ENCODE results near the gene MYG1. TPM values are rescaled to one million over a fixed set of nuclear protein-coding genes. Genes with fewer than 3 reads are reported as not detected.
"Not testable (repeated sequence)": the region's sequence is repeated elsewhere in the genome, so short reads cannot be mapped to it uniquely, and the experiment has no call there.

MYG1 gene
- total and polyA plus RNA-seq, 2 donors (not counting 3 experiments of a cell fraction or from before 2014, with no cell fraction given): 65.5 to 65.8 TPM

DNA sequence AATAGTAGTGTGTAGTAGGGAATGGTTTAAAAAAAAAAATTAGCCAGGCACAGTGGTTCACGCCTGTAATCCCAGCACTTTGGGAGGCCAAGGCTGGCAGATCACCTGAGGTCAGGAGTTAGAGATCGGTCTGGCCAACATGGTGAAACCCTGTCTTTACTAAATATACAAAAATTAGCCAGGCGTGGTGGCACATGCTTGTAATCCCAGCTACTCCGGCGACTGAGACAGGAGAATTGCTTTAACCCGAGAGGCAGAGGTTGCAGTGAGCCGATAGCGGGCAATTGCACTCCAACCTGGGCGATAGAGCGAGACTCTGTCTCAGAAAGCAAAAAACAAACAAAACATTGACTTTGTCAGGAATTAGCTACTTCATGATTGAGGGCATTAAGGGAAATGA lies 2.4 kb upstream of the MYG1 start:
- POLR2A ChIA-PET; H2AFZ ChIP-seq (ENCODE audit: low read depth, low read length); FAIRE-seq; H4K20me1 ChIP-seq (replicated peaks; ENCODE audit: control insufficient read depth, extremely low read depth, insufficient read depth, low read length); H3K9me1 ChIP-seq (replicated peaks; ENCODE audit: control insufficient read depth, extremely low read depth, insufficient read depth, low read length); BruUV-seq (replicated peaks); DNase-seq (ENCODE audit: low read depth, low spot score); H3K27ac ChIP-seq (ENCODE audit: insufficient read depth, low read depth, low read length); H3K9me3 ChIP-seq (replicated peaks; ENCODE audit: control insufficient read depth, insufficient read depth, low read length); H3K27me3 ChIP-seq (ENCODE audit: control insufficient read depth in 2 of 2, insufficient read depth in 2 of 2, low read length in 2 of 2); H3K4me2 ChIP-seq (ENCODE audit: insufficient read depth, low read length); H3K4me3 ChIP-seq (replicated peaks in 1 of 3; ENCODE audit: insufficient read depth in 1 of 3, low read depth in 1 of 3, low read length in 3 of 3); H3K36me3 ChIP-seq (ENCODE audit: control insufficient read depth in 2 of 2, extremely low read depth in 1 of 2, insufficient read depth in 2 of 2, low read length in 2 of 2); dilution Hi-C loops (cut with MboI; ENCODE audit: extremely low pct_ligation_motif_present, low sequenced_read_pairs); intact Hi-C loops (cut with micrococcal nuclease); H3K9ac ChIP-seq (replicated peaks; ENCODE audit: extremely low read depth, insufficient read depth, low read length): not testable (repeated sequence)
- Histone ChIP-seq H3K4me1 (ENCODE audit: control insufficient read depth, extremely low read depth, insufficient read depth, low read length) (peaks cover 35% of the 10 kb centered on the region), H3K79me2 (ENCODE audit: control insufficient read depth, insufficient read depth, low read length) (peaks cover 32% of the 10 kb centered on the region)
- CTCF ChIA-PET: interaction anchor here (3.4 to 5.1 kb wide), 2 partner anchors 24 to 83 kb away, joined by 36 to 49 read pairs; partner anchors contain the start of gene AAAS

DNA sequence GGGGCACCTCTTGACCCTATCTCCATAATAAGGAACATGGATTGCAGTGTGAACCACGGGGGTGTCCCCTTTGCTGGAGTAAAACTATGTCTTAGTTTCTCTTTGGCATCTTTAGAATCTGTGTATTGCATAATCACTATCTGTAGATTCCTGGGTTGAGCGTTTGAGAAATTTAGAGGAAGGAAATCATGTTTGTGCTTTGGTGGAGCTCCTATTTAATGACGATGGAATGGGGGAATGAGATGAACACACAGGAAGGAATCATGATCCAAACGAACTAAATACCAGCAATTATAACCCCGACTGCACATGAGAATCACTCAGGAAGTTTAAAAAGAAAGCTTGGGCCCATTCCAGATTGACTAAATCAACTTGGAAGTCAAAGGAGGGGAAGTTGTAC lies 1.3 kb upstream of the MYG1 start:
- no peak overlapping the region for H3K27ac ChIP-seq (ENCODE audit: insufficient read depth, low read depth, low read length)

More for the DNA sequence above, 1.3 kb upstream of the MYG1 start:
- peak overlapping the region; percentile 12 for H3K4me2 ChIP-seq (ENCODE audit: insufficient read depth, low read length)
- H2AFZ ChIP-seq (ENCODE audit: low read depth, low read length): no peak overlapping the region
- intact Hi-C loops (cut with micrococcal nuclease) (no loop called here), dilution Hi-C loops (cut with MboI; ENCODE audit: extremely low pct_ligation_motif_present, low sequenced_read_pairs) (no loop called here)
- DNase-seq (ENCODE audit: low read depth, low spot score) (peak; percentile 42), FAIRE-seq (peak; percentile 69)
- BruUV-seq (replicated peaks): no TSS peak
- H3K9me1 ChIP-seq (replicated peaks; ENCODE audit: control insufficient read depth, extremely low read depth, insufficient read depth, low read length): no peaks in the 10 kb centered on the region
- POLR2A ChIA-PET: no interaction called here
- H3K36me3 ChIP-seq (ENCODE audit: control insufficient read depth in 2 of 2, extremely low read depth in 1 of 2, insufficient read depth in 2 of 2, low read length in 2 of 2): peaks cover 0 to 9% of the 10 kb centered on the region in 2 experiments
- peaks cover 32% of the 10 kb centered on the region for H3K79me2 ChIP-seq (ENCODE audit: control insufficient read depth, insufficient read depth, low read length)
- H3K4me1 ChIP-seq (ENCODE audit: control insufficient read depth, extremely low read depth, insufficient read depth, low read length): peaks cover 35% of the 10 kb centered on the region
- no peak overlapping the region for H3K4me3 ChIP-seq (replicated peaks in 1 of 3; ENCODE audit: insufficient read depth in 1 of 3, low read depth in 1 of 3, low read length in 3 of 3)
- H4K20me1 ChIP-seq (replicated peaks; ENCODE audit: control insufficient read depth, extremely low read depth, insufficient read depth, low read length): no peaks in the 10 kb centered on the region
- H3K27me3 ChIP-seq (ENCODE audit: control insufficient read depth in 2 of 2, insufficient read depth in 2 of 2, low read length in 2 of 2): no peaks in the 10 kb centered on the region
- no peak overlapping the region for H3K9ac ChIP-seq (replicated peaks; ENCODE audit: extremely low read depth, insufficient read depth, low read length)
- no peak for TF ChIP-seq POLR2A (IDR thresholded peaks at IDR 0.05; ENCODE audit: low read depth, low read length)
- peak; percentile 9 for TF ChIP-seq FOS (IDR thresholded peaks at IDR 0.05; ENCODE audit: borderline replicate concordance, insufficient read depth, low read length)
- H3K9me3 ChIP-seq (replicated peaks; ENCODE audit: control insufficient read depth, insufficient read depth, low read length): no peaks in the 10 kb centered on the region
- CTCF ChIA-PET: interaction anchor here (0.9 to 5.1 kb wide), 9 partner anchors 10 to 232 kb away, joined by 4 to 49 read pairs (median 6); partner anchors contain the start of gene AAAS

Measured in endothelial cell of umbilical vein (primary cell).